ENCODE results near the gene MGST2. TPM values are rescaled to one million over a fixed set of nuclear protein-coding genes. Genes with fewer than 3 reads are reported as not detected.

MGST2 gene
- total RNA-seq, 1 donor from 2014 or later, result 66.1 TPM

GRCh38 chr4:139686130-139686529, 20.5 kb downstream of the MGST2 start:
- H3K9me3 Mint-ChIP-seq (ENCODE audit: low read depth), result peaks cover 22% of the 10 kb centered on the region
- TF ChIP-seq CTCF (IDR thresholded peaks at IDR 0.05; ENCODE audit: unreplicated experiment), result no peak
- peaks cover 46% of the 10 kb centered on the region for H3K36me3 Mint-ChIP-seq (ENCODE audit: insufficient read depth)
- H3K27ac Mint-ChIP-seq, result peak overlapping the region; percentile 67
- peaks cover 30% of the 10 kb centered on the region for H3K4me1 Mint-ChIP-seq (ENCODE audit: low read depth)
- H3K4me3 Mint-ChIP-seq (ENCODE audit: low read depth), result no peak overlapping the region
- H3K27me3 Mint-ChIP-seq, result no peaks in the 10 kb centered on the region
- DNase-seq (ENCODE audit: low spot score, unreplicated experiment), result no peak

GRCh38 chr4:139686988-139687387, 21.4 kb downstream of the MGST2 start:
- H3K36me3 Mint-ChIP-seq (ENCODE audit: insufficient read depth), result peaks cover 47% of the 10 kb centered on the region
- peaks cover 22% of the 10 kb centered on the region for H3K9me3 Mint-ChIP-seq (ENCODE audit: low read depth)
- H3K4me3 Mint-ChIP-seq (ENCODE audit: low read depth), result no peak overlapping the region
- no peaks in the 10 kb centered on the region for H3K27me3 Mint-ChIP-seq
- no peak for DNase-seq (ENCODE audit: low spot score, unreplicated experiment)
- TF ChIP-seq CTCF (IDR thresholded peaks at IDR 0.05; ENCODE audit: unreplicated experiment), result no peak
- H3K27ac Mint-ChIP-seq, result no peak overlapping the region
- peaks cover 31% of the 10 kb centered on the region for H3K4me1 Mint-ChIP-seq (ENCODE audit: low read depth)

- no peak for TF ChIP-seq CTCF (IDR thresholded peaks at IDR 0.05; ENCODE audit: unreplicated experiment)
- Mint-ChIP-seq H3K27ac (no peak overlapping the region), H3K36me3 (ENCODE audit: insufficient read depth) (peaks cover 37% of the 10 kb centered on the region), H3K9me3 (ENCODE audit: low read depth) (peaks cover 8% of the 10 kb centered on the region), H3K27me3 (no peaks in the 10 kb centered on the region), H3K4me1 (ENCODE audit: low read depth) (peaks cover 33% of the 10 kb centered on the region), H3K4me3 (ENCODE audit: low read depth) (no peak overlapping the region)
- DNase-seq (ENCODE audit: low spot score, unreplicated experiment), result no peak
Observed at GRCh38 chr4:139689093-139689722, 23.6 kb downstream of the MGST2 start.

DNA sequence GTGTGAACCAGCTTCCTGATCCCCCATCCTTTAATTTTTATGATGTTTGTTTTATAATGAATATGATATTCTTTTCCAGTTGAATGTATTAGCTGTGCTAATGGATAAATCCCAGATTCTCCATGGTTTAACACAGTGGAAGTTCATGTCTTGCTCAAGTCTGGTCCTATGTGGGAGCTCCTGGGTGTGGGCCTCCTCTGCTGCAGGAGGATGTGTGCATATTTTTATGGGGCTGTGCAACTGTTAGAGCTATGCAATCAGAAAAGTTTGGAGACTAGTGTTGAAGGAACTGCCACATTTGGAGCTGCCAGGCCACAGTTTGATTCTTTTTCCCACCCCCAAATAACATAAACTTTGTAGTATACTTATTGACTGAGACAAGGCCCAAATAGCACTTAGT, 24.8 kb downstream of the MGST2 start:
- peak overlapping the region; percentile 77 for H3K27ac Mint-ChIP-seq
- peaks cover 32% of the 10 kb centered on the region for H3K36me3 Mint-ChIP-seq (ENCODE audit: insufficient read depth)
- DNase-seq (ENCODE audit: low spot score, unreplicated experiment), result no peak
- H3K4me3 Mint-ChIP-seq (ENCODE audit: low read depth), result no peak overlapping the region
- no peaks in the 10 kb centered on the region for H3K27me3 Mint-ChIP-seq
- peaks cover under 1% of the 10 kb centered on the region for H3K9me3 Mint-ChIP-seq (ENCODE audit: low read depth)
- no peak for TF ChIP-seq CTCF (IDR thresholded peaks at IDR 0.05; ENCODE audit: unreplicated experiment)
- peaks cover 33% of the 10 kb centered on the region for H3K4me1 Mint-ChIP-seq (ENCODE audit: low read depth)

DNA sequence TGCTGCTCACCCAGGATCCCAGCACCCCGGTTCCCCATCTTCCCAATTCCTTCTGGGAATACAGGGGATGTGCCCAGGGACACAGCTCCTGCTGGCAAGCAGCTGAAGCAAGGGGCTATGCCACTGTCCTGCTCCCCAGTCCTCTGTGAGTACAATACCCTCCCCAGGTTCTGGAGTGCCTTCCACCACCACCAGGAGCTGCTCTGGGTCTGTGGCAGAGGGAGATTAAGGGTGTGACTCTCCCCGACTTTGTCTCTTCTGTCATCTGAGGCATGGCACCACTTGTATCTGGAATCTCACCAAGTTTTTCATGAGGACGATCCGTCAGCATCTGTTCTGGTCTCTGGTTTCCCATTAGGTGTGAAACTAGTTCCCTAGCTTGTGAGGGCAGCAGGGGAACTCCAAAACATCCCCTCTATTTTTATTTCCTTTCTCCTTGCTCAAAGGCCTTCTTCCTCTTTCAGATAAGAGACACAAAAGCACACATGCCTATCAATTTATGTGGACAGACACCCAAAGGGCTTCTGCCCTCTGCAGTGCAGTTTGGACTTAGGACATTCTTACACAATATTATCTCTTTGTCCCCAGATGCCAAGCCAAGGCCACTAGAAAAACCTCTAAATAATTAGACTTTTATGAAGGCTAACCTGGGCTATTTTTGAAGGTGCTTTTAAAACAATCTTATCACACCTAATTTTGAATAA, 26.8 kb downstream of the MGST2 start:
- no peak for DNase-seq (ENCODE audit: low spot score, unreplicated experiment)
- H3K36me3 Mint-ChIP-seq (ENCODE audit: insufficient read depth), result peaks cover 40% of the 10 kb centered on the region
- no peaks in the 10 kb centered on the region for H3K27me3 Mint-ChIP-seq
- peaks cover 9% of the 10 kb centered on the region for H3K9me3 Mint-ChIP-seq (ENCODE audit: low read depth)
- H3K4me3 Mint-ChIP-seq (ENCODE audit: low read depth), result no peak overlapping the region
- peaks cover 21% of the 10 kb centered on the region for H3K4me1 Mint-ChIP-seq (ENCODE audit: low read depth)
- peak overlapping the region; percentile 19 for H3K27ac Mint-ChIP-seq
- TF ChIP-seq CTCF (IDR thresholded peaks at IDR 0.05; ENCODE audit: unreplicated experiment), result peak; percentile 39
